ENCODE measurements around the gene ITPRIPL2.

Gene ITPRIPL2

GRCh38 chr16:19093631-19094541, 19.9 kb upstream of the ITPRIPL2 start:
- DNase-seq = no peak

GRCh38 chr16:19094542-19095365, 19.0 kb upstream of the ITPRIPL2 start:
- no peak for DNase-seq

GRCh38 chr16:19095654-19096053, 18.1 kb upstream of the ITPRIPL2 start:
- DNase-seq = no peak

GRCh38 chr16:19098173-19098572, 15.6 kb upstream of the ITPRIPL2 start:
- no peak for DNase-seq

- DNase-seq = peak in 2 of 3 experiments; percentile 78 to 92
These were observed 11.4 kb upstream of the ITPRIPL2 start for GRCh38 chr16:19102187-19102872.

- no peak for DNase-seq
These were observed 9.2 kb upstream of the ITPRIPL2 start for GRCh38 chr16:19104607-19105006.

- no peak for DNase-seq
These were observed 8.6 kb upstream of the ITPRIPL2 start for GRCh38 chr16:19105131-19105530.

- DNase-seq = no peak
These were observed 7.7 kb upstream of the ITPRIPL2 start for GRCh38 chr16:19105891-19106624.

- DNase-seq = no peak
These were observed 7.1 kb upstream of the ITPRIPL2 start for GRCh38 chr16:19106625-19107020.

- no peak for DNase-seq
These were observed 5.1 kb upstream of the ITPRIPL2 start for GRCh38 chr16:19108409-19109287.

- DNase-seq = no peak
These were observed 4.5 kb upstream of the ITPRIPL2 start for GRCh38 chr16:19109288-19109664.

- no peak for DNase-seq
These were observed 3.0 kb upstream of the ITPRIPL2 start for GRCh38 chr16:19110537-19111360.

GRCh38 chr16:19112099-19112407, 1.7 kb upstream of the ITPRIPL2 start:
- DNase-seq = no peak

GRCh38 chr16:19114359-19115147, 789 bp downstream of the ITPRIPL2 start:
- peak in 2 of 3 experiments; percentile 70 to 78 for DNase-seq

- no peak for DNase-seq
These were observed 1.6 kb downstream of the ITPRIPL2 start for GRCh38 chr16:19115148-19116021.

- DNase-seq = no peak
These were observed 3.1 kb downstream of the ITPRIPL2 start for GRCh38 chr16:19116711-19117449.

- DNase-seq = no peak
These were observed 5.2 kb downstream of the ITPRIPL2 start for GRCh38 chr16:19118938-19119431.

GRCh38 chr16:19119564-19119963, 5.8 kb downstream of the ITPRIPL2 start:
- no peak for DNase-seq
